Vagina (tissue), 2 donors: Measurements from ENCODE around the gene ACRV1. TPM values are rescaled to one million over a fixed set of nuclear protein-coding genes. Genes with fewer than 3 reads are reported as not detected.

Experiments used
- DNase-seq, 2 donors: peaks; one replicate each; pipeline ENCODE4 v3.0.0-alpha.2; 2017; ENCODE audit errors: extremely low spot score in 2 of 2
- H3K27ac ChIP-seq: fragments of 200-600 bp; sonication (generic); one replicate; pipeline ENCODE4 v1.5.1; 2019
- H3K27me3 ChIP-seq: fragments of 200-600 bp; sonication (generic); one replicate; pipeline ENCODE4 v1.5.1; 2019
- H3K36me3 ChIP-seq, 2 donors: fragments of 200-600 bp; sonication (generic); one replicate each; pipeline ENCODE4 v1.5.1; 2017 to 2019
- H3K4me1 ChIP-seq: fragments of 200-600 bp; sonication (generic); one replicate; pipeline ENCODE4 v1.5.1; 2019
- H3K4me3 ChIP-seq, 2 donors: fragments of 200-600 bp; sonication (generic); 1 replicate in 1 of 2; 2 replicates in 1 of 2; pipeline ENCODE4 v1.5.1; 2016 to 2019
- H3K9me3 ChIP-seq: fragments of 200-600 bp; sonication (generic); one replicate; pipeline ENCODE4 v1.5.1; 2019
- POLR2A ChIP-seq, 2 donors: fragments of 450-650 bp; IDR thresholded peaks; one replicate each; pipeline ENCODE4 v1.6.1; 2017; ENCODE audit warnings: antibody characterized with exemption in 2 of 2, mild to moderate bottlenecking in 2 of 2, moderate library complexity in 2 of 2
- POLR2AphosphoS5 ChIP-seq, 2 donors: sonication (generic); formaldehyde crosslinking; IDR thresholded peaks; one replicate each; pipeline ENCODE4 v1.9.0; 2017; ENCODE audit warnings: antibody characterized with exemption in 2 of 2, mild to moderate bottlenecking in 2 of 2, low read depth in 1 of 2; ENCODE audit not compliant: insufficient read depth in 1 of 2
- intact Hi-C: fragments of 100-400 bp; cut with DNase I; formaldehyde crosslinking; loops from one replicate; pipeline ENCODE4 v1.15.1; 2023
- total RNA-seq: library from RNA; depleted of rRNA; stranded (reverse); fragments of >200 nt; gene quantifications from one replicate; pipeline ENCODE4 v1.2.3, GENCODE V29; 2016
- TF ChIP-seq, protein P1 (sequence below), 3 experiments: fragments of 450-650 bp in 2 of 3; fragments of 200-600 bp in 1 of 3; sonication (generic) in 1 of 3; IDR thresholded peaks; one replicate each; pipeline ENCODE4 v1.5.1; 2017 to 2019; ENCODE audit warnings: antibody characterized with exemption in 3 of 3, mild to moderate bottlenecking in 2 of 3, moderate library complexity in 2 of 3

ACRV1 gene
- total RNA-seq, 1 donor from 2014 or later, result not detected

DNA sequence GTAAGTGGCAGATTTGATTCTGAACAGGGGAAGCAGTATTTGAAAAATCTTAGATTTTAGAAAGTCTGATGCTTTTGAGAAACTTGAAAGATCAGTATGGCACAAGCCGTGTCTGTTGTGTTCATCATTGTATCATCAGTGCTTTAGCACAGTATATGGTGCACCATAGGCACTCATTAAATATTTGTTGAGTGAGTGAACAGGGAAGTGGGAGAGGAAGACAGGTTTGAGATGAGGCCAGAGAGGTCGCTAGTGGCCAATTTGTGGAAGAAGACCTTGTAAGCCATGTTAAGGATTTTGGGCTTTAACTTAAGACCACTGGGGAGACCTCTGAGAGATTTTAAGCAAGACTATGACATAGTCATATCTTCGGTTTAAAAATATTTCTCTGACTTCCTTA, 42.8 kb downstream of the ACRV1 start:
- H3K4me3 ChIP-seq, result no peak overlapping the region
- intact Hi-C loops, result no loop called here
- TF ChIP-seq POLR2AphosphoS5 (IDR thresholded peaks at IDR 0.05; ENCODE audit: insufficient read depth in 1 of 2, low read depth in 1 of 2) (no peak), POLR2A (IDR thresholded peaks at IDR 0.05) (no peak)
- TF ChIP-seq, protein P1, sequence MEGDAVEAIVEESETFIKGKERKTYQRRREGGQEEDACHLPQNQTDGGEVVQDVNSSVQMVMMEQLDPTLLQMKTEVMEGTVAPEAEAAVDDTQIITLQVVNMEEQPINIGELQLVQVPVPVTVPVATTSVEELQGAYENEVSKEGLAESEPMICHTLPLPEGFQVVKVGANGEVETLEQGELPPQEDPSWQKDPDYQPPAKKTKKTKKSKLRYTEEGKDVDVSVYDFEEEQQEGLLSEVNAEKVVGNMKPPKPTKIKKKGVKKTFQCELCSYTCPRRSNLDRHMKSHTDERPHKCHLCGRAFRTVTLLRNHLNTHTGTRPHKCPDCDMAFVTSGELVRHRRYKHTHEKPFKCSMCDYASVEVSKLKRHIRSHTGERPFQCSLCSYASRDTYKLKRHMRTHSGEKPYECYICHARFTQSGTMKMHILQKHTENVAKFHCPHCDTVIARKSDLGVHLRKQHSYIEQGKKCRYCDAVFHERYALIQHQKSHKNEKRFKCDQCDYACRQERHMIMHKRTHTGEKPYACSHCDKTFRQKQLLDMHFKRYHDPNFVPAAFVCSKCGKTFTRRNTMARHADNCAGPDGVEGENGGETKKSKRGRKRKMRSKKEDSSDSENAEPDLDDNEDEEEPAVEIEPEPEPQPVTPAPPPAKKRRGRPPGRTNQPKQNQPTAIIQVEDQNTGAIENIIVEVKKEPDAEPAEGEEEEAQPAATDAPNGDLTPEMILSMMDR (IDR thresholded peaks at IDR 0.05), result no peak
- H3K27ac ChIP-seq, result no peak overlapping the region
- no peaks in the 10 kb centered on the region for H3K27me3 ChIP-seq
- H3K4me1 ChIP-seq, result no peaks in the 10 kb centered on the region
- H3K36me3 ChIP-seq, result no peaks in the 10 kb centered on the region
- DNase-seq, result no peak
- H3K9me3 ChIP-seq, result no peaks in the 10 kb centered on the region

DNA sequence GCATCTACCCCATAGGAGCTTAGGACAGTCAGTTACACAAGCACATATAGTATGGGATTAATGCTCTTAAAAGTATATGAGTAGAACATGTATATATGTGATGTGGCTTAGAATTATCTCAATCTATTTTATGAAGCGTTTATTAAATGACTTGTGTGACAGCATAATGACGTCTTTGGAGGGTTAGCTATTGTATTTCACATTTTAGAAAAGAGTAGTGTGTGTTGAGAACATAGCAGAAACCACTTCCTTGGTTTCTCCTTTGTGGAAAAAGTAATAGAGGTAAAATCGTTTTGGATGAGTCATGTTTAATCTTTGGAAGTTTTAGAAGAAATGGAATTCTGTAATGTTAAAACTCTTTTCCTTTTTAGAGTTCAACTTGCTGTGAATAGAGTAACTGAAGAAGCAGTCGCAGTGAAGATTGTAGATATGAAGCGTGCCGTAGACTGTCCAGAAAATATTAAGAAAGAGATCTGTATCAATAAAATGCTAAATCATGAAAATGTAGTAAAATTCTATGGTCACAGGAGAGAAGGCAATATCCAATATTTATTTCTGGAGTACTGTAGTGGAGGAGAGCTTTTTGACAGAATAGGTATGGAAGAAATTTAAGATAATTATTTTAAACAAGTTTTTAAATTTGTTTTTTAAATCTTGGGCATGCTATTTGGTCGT, 53.3 kb downstream of the ACRV1 start:
- Histone ChIP-seq H3K36me3 (no peaks in the 10 kb centered on the region), H3K4me3 (no peak overlapping the region), H3K9me3 (no peaks in the 10 kb centered on the region), H3K27me3 (no peaks in the 10 kb centered on the region), H3K27ac (no peak overlapping the region), H3K4me1 (peaks cover 19% of the 10 kb centered on the region)
- no peak for DNase-seq
- intact Hi-C loops, result no loop called here
- no peak for TF ChIP-seq POLR2AphosphoS5 (IDR thresholded peaks at IDR 0.05; ENCODE audit: insufficient read depth in 1 of 2, low read depth in 1 of 2)

DNA sequence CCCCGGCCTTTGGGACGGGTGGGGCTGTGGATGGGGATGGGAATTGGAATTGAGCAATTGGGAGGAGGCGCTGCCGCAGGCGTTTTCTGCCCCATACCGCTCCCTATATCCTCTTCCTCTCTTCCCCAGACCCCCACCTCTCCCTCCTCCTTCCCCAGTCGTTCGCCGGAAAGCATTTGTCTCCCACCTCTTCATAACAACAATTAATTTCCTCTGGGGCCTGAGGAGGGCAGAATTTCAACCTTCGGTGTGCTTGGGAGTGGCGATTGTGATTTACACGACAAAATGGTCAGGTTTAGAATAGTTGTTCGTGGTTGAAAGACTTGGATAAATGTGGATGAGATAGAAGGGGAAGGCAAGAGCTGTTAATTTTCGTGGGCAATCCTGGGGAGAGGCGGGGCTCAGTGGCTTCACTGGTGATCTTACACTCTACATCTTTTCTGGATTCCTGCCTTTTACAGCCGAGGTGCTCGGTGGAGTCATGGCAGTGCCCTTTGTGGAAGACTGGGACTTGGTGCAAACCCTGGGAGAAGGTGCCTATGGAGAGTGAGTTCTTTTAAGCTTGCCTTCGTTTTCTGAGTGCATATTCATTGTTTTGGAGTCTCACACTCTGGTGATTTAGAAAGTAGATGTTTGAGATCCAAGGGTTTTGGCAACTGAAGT, 54.2 kb downstream of the ACRV1 start:
- TF ChIP-seq POLR2A (IDR thresholded peaks at IDR 0.05) (no peak), POLR2AphosphoS5 (IDR thresholded peaks at IDR 0.05; ENCODE audit: insufficient read depth in 1 of 2, low read depth in 1 of 2) (no peak)
- TF ChIP-seq, protein P1 (IDR thresholded peaks at IDR 0.05), result no peak
- Histone ChIP-seq H3K9me3 (no peaks in the 10 kb centered on the region), H3K36me3 (peaks cover 0 to 3% of the 10 kb centered on the region in 2 donors), H3K27me3 (no peaks in the 10 kb centered on the region), H3K4me1 (peaks cover 19% of the 10 kb centered on the region), H3K4me3 (peak overlapping the region; percentile 54 to 70), H3K27ac (peak overlapping the region; percentile 92)
- intact Hi-C loops, result no loop called here
- peak in 1 of 2 donors; percentile 86 for DNase-seq

DNA sequence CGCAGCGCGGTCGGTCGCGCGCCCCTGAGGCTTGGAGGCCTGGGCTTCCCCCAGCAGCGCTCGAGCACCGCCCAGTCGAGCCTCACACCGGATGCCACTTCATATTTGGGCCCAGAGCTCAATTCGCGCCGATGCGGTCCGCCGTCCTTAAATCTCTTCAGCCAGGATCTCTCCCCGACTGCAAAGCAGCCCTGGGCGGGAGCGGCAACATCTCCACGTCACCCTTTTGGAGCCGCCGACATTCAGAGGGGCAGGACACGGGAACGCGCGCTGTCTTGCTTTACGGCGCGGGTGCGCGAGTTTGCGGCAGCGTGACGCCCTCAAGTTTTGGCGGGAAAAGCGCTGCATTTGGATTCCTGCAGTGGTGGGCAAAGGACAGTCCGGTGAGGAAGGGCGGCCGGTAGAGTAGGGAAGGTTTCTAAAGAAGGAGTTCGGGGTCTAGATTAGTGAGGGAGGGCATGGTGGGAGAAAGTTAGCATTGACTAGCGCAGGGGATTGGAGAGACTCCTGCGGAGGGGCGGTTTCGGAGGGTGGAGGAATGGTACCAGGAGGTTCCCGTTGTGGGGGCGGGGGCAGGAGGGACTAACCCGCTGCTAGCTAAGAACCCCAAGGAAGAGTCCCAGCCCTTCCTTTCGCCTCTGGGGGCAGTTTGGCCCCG, 54.9 kb downstream of the ACRV1 start:
- intact Hi-C loops, result no loop called here
- TF ChIP-seq, protein P1 (IDR thresholded peaks at IDR 0.05), result no peak
- TF ChIP-seq POLR2AphosphoS5 (IDR thresholded peaks at IDR 0.05; ENCODE audit: insufficient read depth in 1 of 2, low read depth in 1 of 2) (peak; percentile 91 to 94), POLR2A (IDR thresholded peaks at IDR 0.05) (peak in 1 of 2 donors; percentile 43)
- H3K4me1 ChIP-seq, result peaks cover 19% of the 10 kb centered on the region
- H3K27me3 ChIP-seq, result no peaks in the 10 kb centered on the region
- no peaks in the 10 kb centered on the region for H3K9me3 ChIP-seq
- H3K4me3 ChIP-seq, result peak overlapping the region; percentile 54 to 70
- H3K27ac ChIP-seq, result peak overlapping the region; percentile 92
- DNase-seq, result peak in 1 of 2 donors; percentile 91
- H3K36me3 ChIP-seq, result peaks cover 0 to 9% of the 10 kb centered on the region in 2 donors

GRCh38 chr11:125625225-125625629, 55.4 kb downstream of the ACRV1 start:
- Histone ChIP-seq H3K27me3 (no peaks in the 10 kb centered on the region), H3K36me3 (peaks cover 0 to 15% of the 10 kb centered on the region in 2 donors), H3K9me3 (no peaks in the 10 kb centered on the region), H3K4me3 (peak overlapping the region; percentile 54 to 70), H3K27ac (peak overlapping the region; percentile 92), H3K4me1 (peaks cover 19% of the 10 kb centered on the region)
- TF ChIP-seq POLR2A (IDR thresholded peaks at IDR 0.05) (no peak), POLR2AphosphoS5 (IDR thresholded peaks at IDR 0.05; ENCODE audit: insufficient read depth in 1 of 2, low read depth in 1 of 2) (no peak)
- TF ChIP-seq, protein P1 (IDR thresholded peaks at IDR 0.05), result no peak
- no peak for DNase-seq
- intact Hi-C loops, result no loop called here
